SU-DHL-6 (cell line): ENCODE measurements around the gene PIAS3.

Experiments
- H2AFZ ChIP-seq: fragments of 200-600 bp; sonication (generic); 2 replicates; pipeline ENCODE4 v1.6.1; 2014; ENCODE audit warnings: low read depth, mild to moderate bottlenecking, moderate library complexity, mixed read lengths, antibody characterized with exemption, low read length; ENCODE audit not compliant: severe bottlenecking
- H3F3A ChIP-seq: fragments of 200-600 bp; shearing (Covaris generic); 2 replicates; pipeline ENCODE4 v1.6.0; 2016; ENCODE audit warnings: antibody characterized with exemption, mild to moderate bottlenecking; ENCODE audit not compliant: insufficient read depth
- H3K27ac ChIP-seq: fragments of 200-600 bp; sonication (generic); 2 replicates; pipeline ENCODE4 v1.5.1; 2016; ENCODE audit warnings: low read depth, mild to moderate bottlenecking, low read length, moderate library complexity, mixed read lengths
- H3K27me3 ChIP-seq: fragments of 200-600 bp; sonication (generic), shearing (Covaris generic); 2 replicates; pipeline ENCODE4 v1.6.0; 2014; ENCODE audit warnings: mild to moderate bottlenecking, low read length
- H3K36me3 ChIP-seq: fragments of 200-600 bp; sonication (generic); 2 replicates; pipeline ENCODE4 v1.6.1; 2014; ENCODE audit warnings: mild to moderate bottlenecking, low read length, mixed read lengths
- H3K4me2 ChIP-seq: fragments of 300-600, 200-600 bp; shearing (Covaris generic), sonication (generic); 2 replicates; pipeline ENCODE4 v1.6.0; 2014; ENCODE audit warnings: low read length, low read depth, mild to moderate bottlenecking; ENCODE audit not compliant: poor library complexity, severe bottlenecking
- H3K4me3 ChIP-seq: fragments of 200-600 bp; sonication (generic); 2 replicates; pipeline ENCODE4 v1.5.1; 2014; ENCODE audit warnings: antibody characterized with exemption, low read length, mild to moderate bottlenecking, mixed read lengths; ENCODE audit not compliant: insufficient read depth, poor library complexity, severe bottlenecking
- H3K79me2 ChIP-seq: fragments of 200-600 bp; sonication (generic); 2 replicates; pipeline ENCODE4 v1.6.1; 2014; ENCODE audit warnings: mild to moderate bottlenecking, low read length, moderate library complexity; ENCODE audit not compliant: insufficient read depth
- H3K9ac ChIP-seq: fragments of 200-600 bp; sonication (generic); 2 replicates; pipeline ENCODE4 v1.7.0; 2014; ENCODE audit warnings: mild to moderate bottlenecking, low read length
- H3K9me2 ChIP-seq: fragments of 200-600 bp; sonication (generic); replicated peaks from 2 replicates; pipeline ENCODE4 v1.6.1; 2014; ENCODE audit warnings: low read length; ENCODE audit not compliant: insufficient read depth
- H3K9me3 ChIP-seq: fragments of 200-600 bp; sonication (generic); 2 replicates; pipeline ENCODE4 v1.6.1; 2014; ENCODE audit warnings: low read length, mixed read lengths; ENCODE audit not compliant: insufficient read depth
- H4K20me1 ChIP-seq: fragments of 200-600 bp; sonication (generic); 2 replicates; pipeline ENCODE4 v1.6.1; 2014; ENCODE audit warnings: low read depth, mild to moderate bottlenecking, antibody characterized with exemption, low read length, moderate library complexity, mixed read lengths
- EZH2phosphoT487 ChIP-seq: fragments of 200-600 bp; sonication (generic), shearing (Covaris generic); conservative IDR thresholded peaks from 2 replicates; pipeline ENCODE4 v1.6.1; 2018; ENCODE audit warnings: mild to moderate bottlenecking, antibody characterized with exemption, low read length, moderate library complexity, mixed read lengths
- TF ChIP-seq, protein P1 (sequence below): fragments of 200-600 bp; sonication (generic); IDR thresholded peaks from one replicate; pipeline ENCODE4 v1.5.1; 2017; ENCODE audit warnings: antibody characterized with exemption, mild to moderate bottlenecking, low read length, moderate library complexity; ENCODE audit not compliant: insufficient read depth, poor library complexity, severe bottlenecking

Gene PIAS3

DNA sequence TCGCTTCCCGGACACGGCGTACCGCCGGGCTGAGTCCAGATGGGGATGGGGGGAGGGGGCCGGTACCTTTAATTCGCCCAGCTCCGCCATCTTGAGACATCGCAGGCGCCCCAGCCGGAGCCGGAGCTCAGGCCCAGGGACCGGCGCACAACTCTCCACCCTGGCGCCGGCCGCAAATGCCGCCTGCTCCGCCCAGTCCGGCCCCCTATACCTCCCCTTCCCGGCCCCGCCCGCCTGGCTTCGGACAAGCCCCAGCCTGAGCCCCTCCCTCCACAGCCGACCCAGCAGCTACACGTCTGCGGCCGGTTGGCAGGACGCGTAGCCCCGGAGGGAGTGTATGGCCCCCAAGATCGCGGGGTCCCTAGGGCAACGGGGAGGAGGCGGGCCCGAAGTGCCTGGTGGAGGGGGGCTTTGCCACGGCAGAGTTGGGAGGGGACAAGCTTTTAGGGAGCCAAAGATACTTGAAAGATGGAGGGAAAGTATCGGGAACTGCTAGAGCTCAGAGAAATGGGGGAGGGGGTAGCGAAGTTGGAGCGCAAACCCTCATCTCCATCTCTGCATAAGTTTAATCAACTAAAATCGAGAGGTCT, at the start of gene PIAS3:
Gene PIAS3, minus strand, starts transcription at position 181 of the 590 bp plus-strand sequence. Its CDS starts 91 bp downstream, at position 90.
- Histone ChIP-seq H3K9me3 (no peaks in the 10 kb centered on the region), H4K20me1 (no peaks in the 10 kb centered on the region), H3K4me3 (peak within 1 kb of the TSS; percentile 75), H3F3A (0 out of 2 replicates have a peak, but pooled peaks cover 5% of the 10 kb centered on the region), H3K36me3 (no peaks in the 10 kb centered on the region), H3K4me2 (peak within 1 kb of the TSS; percentile 61), H3K27me3 (no peaks in the 10 kb centered on the region), H3K27ac (peak within 1 kb of the TSS; percentile 41), H3K79me2 (no peaks in the 10 kb centered on the region), H3K9me2 (no peaks in the 10 kb centered on the region), H2AFZ (peak within 1 kb of the TSS; percentile 89), H3K9ac (peak within 1 kb of the TSS; percentile 59)
- TF ChIP-seq, protein P1, sequence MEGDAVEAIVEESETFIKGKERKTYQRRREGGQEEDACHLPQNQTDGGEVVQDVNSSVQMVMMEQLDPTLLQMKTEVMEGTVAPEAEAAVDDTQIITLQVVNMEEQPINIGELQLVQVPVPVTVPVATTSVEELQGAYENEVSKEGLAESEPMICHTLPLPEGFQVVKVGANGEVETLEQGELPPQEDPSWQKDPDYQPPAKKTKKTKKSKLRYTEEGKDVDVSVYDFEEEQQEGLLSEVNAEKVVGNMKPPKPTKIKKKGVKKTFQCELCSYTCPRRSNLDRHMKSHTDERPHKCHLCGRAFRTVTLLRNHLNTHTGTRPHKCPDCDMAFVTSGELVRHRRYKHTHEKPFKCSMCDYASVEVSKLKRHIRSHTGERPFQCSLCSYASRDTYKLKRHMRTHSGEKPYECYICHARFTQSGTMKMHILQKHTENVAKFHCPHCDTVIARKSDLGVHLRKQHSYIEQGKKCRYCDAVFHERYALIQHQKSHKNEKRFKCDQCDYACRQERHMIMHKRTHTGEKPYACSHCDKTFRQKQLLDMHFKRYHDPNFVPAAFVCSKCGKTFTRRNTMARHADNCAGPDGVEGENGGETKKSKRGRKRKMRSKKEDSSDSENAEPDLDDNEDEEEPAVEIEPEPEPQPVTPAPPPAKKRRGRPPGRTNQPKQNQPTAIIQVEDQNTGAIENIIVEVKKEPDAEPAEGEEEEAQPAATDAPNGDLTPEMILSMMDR = no peak
- TF ChIP-seq EZH2phosphoT487 = no peak

DNA sequence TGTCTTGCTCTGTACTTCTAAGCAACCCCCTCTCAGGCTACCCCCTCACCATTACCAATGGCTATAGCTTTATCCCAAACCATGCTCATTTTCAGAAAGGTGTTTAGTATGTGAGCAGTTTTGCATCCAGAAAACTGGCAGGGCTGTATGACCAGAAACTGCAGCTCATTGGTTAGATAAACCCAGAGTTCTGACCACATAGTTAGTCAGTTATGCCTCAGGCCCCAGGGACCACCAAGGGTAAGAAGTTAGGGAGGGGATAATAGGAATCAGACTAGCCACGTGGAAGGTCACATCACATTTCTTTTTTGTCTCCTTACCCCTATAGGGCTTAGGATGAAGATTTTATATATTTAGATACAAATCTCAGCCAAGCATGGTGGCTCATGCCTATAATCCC, 49.8 kb upstream of the PIAS3 start:
- H2AFZ ChIP-seq = no peak overlapping the region

DNA sequence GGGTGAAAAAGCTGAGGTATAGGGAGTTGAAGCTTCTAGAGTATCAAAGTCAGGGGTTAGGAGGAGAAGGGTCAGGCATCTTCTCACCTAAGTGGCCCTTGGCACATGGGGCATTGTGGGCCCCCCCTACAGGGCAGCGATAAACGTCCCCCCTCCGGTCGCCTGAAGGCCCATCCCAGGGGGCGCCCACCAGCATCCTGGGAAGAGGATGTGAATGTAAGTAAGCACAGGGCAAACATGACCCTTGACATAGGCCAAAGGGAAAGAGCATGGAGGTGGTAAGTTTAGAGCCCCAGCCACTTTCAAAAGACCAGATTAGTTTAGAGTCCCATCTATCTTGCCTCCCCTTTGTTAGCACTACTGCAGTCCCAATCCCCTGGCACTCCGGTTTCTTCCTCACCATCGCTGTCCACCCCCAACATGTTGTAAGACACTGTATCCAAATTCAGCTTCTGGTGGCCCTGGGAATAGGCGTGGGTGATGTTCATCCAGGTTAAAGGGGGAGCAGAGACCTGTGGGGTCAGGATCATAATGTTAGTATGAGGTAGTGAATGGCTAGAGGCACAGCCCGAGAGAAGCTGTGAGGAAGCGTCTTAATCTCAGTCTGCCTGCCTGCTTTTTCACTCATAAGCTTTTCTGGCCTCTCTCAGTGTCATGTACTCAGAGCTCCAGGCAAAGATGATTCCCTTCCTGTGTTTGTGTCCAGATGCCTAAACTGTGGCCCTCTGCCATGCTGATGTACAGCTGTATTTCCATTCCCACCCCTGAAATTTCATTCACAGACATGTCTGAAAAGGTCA, 48.3 kb upstream of the PIAS3 start:
- Histone ChIP-seq H3K27me3 (no peaks in the 10 kb centered on the region), H3K27ac (no peak overlapping the region), H3K9me2 (no peaks in the 10 kb centered on the region), H3K79me2 (no peaks in the 10 kb centered on the region), H3K9ac (no peak overlapping the region), H2AFZ (no peak overlapping the region), H4K20me1 (no peaks in the 10 kb centered on the region), H3K36me3 (no peaks in the 10 kb centered on the region), H3K4me2 (no peak overlapping the region), H3K4me3 (no peak overlapping the region), H3K9me3 (no peaks in the 10 kb centered on the region), H3F3A (no peaks in the 10 kb centered on the region)
- TF ChIP-seq EZH2phosphoT487 = no peak
- TF ChIP-seq, protein P1 = no peak

More for the DNA sequence above, 49.8 kb upstream of the PIAS3 start:
- Histone ChIP-seq H3K27me3 (no peaks in the 10 kb centered on the region), H3K27ac (no peak overlapping the region), H3K36me3 (no peaks in the 10 kb centered on the region), H3K4me2 (no peak overlapping the region), H4K20me1 (no peaks in the 10 kb centered on the region), H3K4me3 (no peak overlapping the region), H3K79me2 (no peaks in the 10 kb centered on the region), H3K9me2 (no peaks in the 10 kb centered on the region), H3K9me3 (no peaks in the 10 kb centered on the region), H3K9ac (no peak overlapping the region), H3F3A (no peaks in the 10 kb centered on the region)
- no peak for TF ChIP-seq EZH2phosphoT487
- TF ChIP-seq, protein P1 = no peak
